Measurements from ENCODE around the gene ADGRL1. TPM values are rescaled to one million over a fixed set of nuclear protein-coding genes. Genes with fewer than 3 reads are reported as not detected.

ADGRL1 gene
- total and polyA plus RNA-seq, 2 donors (not counting 3 experiments of a cell fraction or from before 2014, with no cell fraction given) = 7.3 to 8.3 TPM

GRCh38 chr19:14112809-14113385 is 93.1 kb downstream of the ADGRL1 start:
- intact Hi-C loops (cut with micrococcal nuclease) = no loop called here
- Histone ChIP-seq H3K4me3 (replicated peaks in 1 of 3; ENCODE audit: insufficient read depth in 1 of 3, low read depth in 1 of 3, low read length in 3 of 3) (no peak overlapping the region), H3K4me1 (ENCODE audit: control insufficient read depth, extremely low read depth, insufficient read depth, low read length) (peaks cover 17% of the 10 kb centered on the region), H3K9me3 (replicated peaks; ENCODE audit: control insufficient read depth, insufficient read depth, low read length) (no peaks in the 10 kb centered on the region), H4K20me1 (replicated peaks; ENCODE audit: control insufficient read depth, extremely low read depth, insufficient read depth, low read length) (no peaks in the 10 kb centered on the region), H3K9ac (replicated peaks; ENCODE audit: extremely low read depth, insufficient read depth, low read length) (no peak overlapping the region), H3K36me3 (ENCODE audit: control insufficient read depth in 2 of 2, extremely low read depth in 1 of 2, insufficient read depth in 2 of 2, low read length in 2 of 2) (no peaks in the 10 kb centered on the region), H3K27ac (ENCODE audit: insufficient read depth, low read depth, low read length) (peak overlapping the region; percentile 16), H2AFZ (ENCODE audit: low read depth, low read length) (no peak overlapping the region), H3K27me3 (ENCODE audit: control insufficient read depth in 2 of 2, insufficient read depth in 2 of 2, low read length in 2 of 2) (no peaks in the 10 kb centered on the region), H3K9me1 (replicated peaks; ENCODE audit: control insufficient read depth, extremely low read depth, insufficient read depth, low read length) (no peaks in the 10 kb centered on the region), H3K79me2 (ENCODE audit: control insufficient read depth, insufficient read depth, low read length) (peaks cover 30% of the 10 kb centered on the region), H3K4me2 (ENCODE audit: insufficient read depth, low read length) (no peak overlapping the region)
- FAIRE-seq (peak; percentile 59), DNase-seq (ENCODE audit: low read depth, low spot score) (no peak)
- ChIA-PET POLR2A (interaction anchor here (0.7 kb wide), 1 partner anchor 24 kb away, joined by 3 read pairs; the partner anchor contains the start of gene ASF1B), CTCF (interaction anchor here (1.5 to 4.8 kb wide), 4 partner anchors 24 to 81 kb away, joined by 3 to 27 read pairs (median 4); partner anchors contain the start of genes ASF1B and IL27RA)
- dilution Hi-C loops (cut with MboI; ENCODE audit: extremely low pct_ligation_motif_present, low sequenced_read_pairs) = no loop called here
- BruUV-seq (replicated peaks) = no TSS peak
- TF ChIP-seq POLR2AphosphoS5 (IDR thresholded peaks at IDR 0.05; ENCODE audit: insufficient read depth, low read depth, low read length) = no peak
- TF ChIP-seq EZH2 (IDR thresholded peaks at IDR 0.05; ENCODE audit: borderline replicate concordance, low read depth, low read length, severe bottlenecking) = no peak
- TF ChIP-seq MAX (IDR thresholded peaks at IDR 0.05; ENCODE audit: insufficient read depth, insufficient read length) = no peak
- TF ChIP-seq CTCF (IDR thresholded peaks at IDR 0.05; ENCODE audit: extremely low read depth in 1 of 2, insufficient read depth in 1 of 2, low read depth in 1 of 2, low read length in 2 of 2) = no peak
- no peak for TF ChIP-seq GATA2 (IDR thresholded peaks at IDR 0.05; ENCODE audit: insufficient read depth, insufficient read length, low read depth, low read length)
- TF ChIP-seq JUN (IDR thresholded peaks at IDR 0.05; ENCODE audit: borderline replicate concordance, insufficient read depth, insufficient read length, low read depth) = no peak
- TF ChIP-seq POLR2A (IDR thresholded peaks at IDR 0.05; ENCODE audit: low read depth, low read length) = no peak
- no peak for TF ChIP-seq MYC (IDR thresholded peaks at IDR 0.05; ENCODE audit: low read depth, low read length)
- TF ChIP-seq FOS (IDR thresholded peaks at IDR 0.05; ENCODE audit: borderline replicate concordance, insufficient read depth, low read length) = no peak
